Nephron progenitor cell (in vitro differentiated cells): ENCODE measurements around the gene PBX1.

ENCODE experiments used
- DNase-seq: peaks from one replicate; pipeline ENCODE4 v3.0.0; 2021
- H3K27ac Mint-ChIP-seq: 2 replicates; pipeline ENCODE4 v1.8.0; 2021; ENCODE audit warnings: mild to moderate bottlenecking, moderate library complexity, mixed read lengths
- H3K27me3 Mint-ChIP-seq: 2 replicates; pipeline ENCODE4 v1.8.0; 2021; ENCODE audit warnings: mild to moderate bottlenecking, low read depth, mixed read lengths; ENCODE audit not compliant: poor library complexity
- H3K36me3 Mint-ChIP-seq: 2 replicates; pipeline ENCODE4 v1.8.0; 2021; ENCODE audit warnings: low read depth, mixed read lengths
- H3K4me1 Mint-ChIP-seq: 2 replicates; pipeline ENCODE4 v1.8.0; 2021; ENCODE audit warnings: mixed read lengths
- H3K4me3 Mint-ChIP-seq: 2 replicates; pipeline ENCODE4 v1.8.0; 2021; ENCODE audit warnings: mild to moderate bottlenecking, moderate library complexity, mixed read lengths
- H3K9me3 Mint-ChIP-seq: 2 replicates; pipeline ENCODE4 v1.8.0; 2021; ENCODE audit warnings: mild to moderate bottlenecking, moderate library complexity, mixed read lengths
- TF ChIP-seq, protein P1 (sequence below): fragments of 200-600 bp; sonication (generic); IDR thresholded peaks from 2 replicates; pipeline ENCODE4 v1.5.0; 2021; ENCODE audit warnings: antibody characterized with exemption

PBX1 gene

GRCh38 chr1:164635059-164635802 is 76.2 kb downstream of the PBX1 start:
- H3K27ac Mint-ChIP-seq = peak overlapping the region; percentile 93
- no peaks in the 10 kb centered on the region for H3K27me3 Mint-ChIP-seq
- DNase-seq = no peak
- H3K9me3 Mint-ChIP-seq = no peaks in the 10 kb centered on the region
- peaks cover 47% of the 10 kb centered on the region for H3K36me3 Mint-ChIP-seq
- TF ChIP-seq, protein P1, sequence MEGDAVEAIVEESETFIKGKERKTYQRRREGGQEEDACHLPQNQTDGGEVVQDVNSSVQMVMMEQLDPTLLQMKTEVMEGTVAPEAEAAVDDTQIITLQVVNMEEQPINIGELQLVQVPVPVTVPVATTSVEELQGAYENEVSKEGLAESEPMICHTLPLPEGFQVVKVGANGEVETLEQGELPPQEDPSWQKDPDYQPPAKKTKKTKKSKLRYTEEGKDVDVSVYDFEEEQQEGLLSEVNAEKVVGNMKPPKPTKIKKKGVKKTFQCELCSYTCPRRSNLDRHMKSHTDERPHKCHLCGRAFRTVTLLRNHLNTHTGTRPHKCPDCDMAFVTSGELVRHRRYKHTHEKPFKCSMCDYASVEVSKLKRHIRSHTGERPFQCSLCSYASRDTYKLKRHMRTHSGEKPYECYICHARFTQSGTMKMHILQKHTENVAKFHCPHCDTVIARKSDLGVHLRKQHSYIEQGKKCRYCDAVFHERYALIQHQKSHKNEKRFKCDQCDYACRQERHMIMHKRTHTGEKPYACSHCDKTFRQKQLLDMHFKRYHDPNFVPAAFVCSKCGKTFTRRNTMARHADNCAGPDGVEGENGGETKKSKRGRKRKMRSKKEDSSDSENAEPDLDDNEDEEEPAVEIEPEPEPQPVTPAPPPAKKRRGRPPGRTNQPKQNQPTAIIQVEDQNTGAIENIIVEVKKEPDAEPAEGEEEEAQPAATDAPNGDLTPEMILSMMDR = no peak
- peaks cover 94% of the 10 kb centered on the region for H3K4me1 Mint-ChIP-seq
- peak overlapping the region; percentile 62 for H3K4me3 Mint-ChIP-seq

DNA sequence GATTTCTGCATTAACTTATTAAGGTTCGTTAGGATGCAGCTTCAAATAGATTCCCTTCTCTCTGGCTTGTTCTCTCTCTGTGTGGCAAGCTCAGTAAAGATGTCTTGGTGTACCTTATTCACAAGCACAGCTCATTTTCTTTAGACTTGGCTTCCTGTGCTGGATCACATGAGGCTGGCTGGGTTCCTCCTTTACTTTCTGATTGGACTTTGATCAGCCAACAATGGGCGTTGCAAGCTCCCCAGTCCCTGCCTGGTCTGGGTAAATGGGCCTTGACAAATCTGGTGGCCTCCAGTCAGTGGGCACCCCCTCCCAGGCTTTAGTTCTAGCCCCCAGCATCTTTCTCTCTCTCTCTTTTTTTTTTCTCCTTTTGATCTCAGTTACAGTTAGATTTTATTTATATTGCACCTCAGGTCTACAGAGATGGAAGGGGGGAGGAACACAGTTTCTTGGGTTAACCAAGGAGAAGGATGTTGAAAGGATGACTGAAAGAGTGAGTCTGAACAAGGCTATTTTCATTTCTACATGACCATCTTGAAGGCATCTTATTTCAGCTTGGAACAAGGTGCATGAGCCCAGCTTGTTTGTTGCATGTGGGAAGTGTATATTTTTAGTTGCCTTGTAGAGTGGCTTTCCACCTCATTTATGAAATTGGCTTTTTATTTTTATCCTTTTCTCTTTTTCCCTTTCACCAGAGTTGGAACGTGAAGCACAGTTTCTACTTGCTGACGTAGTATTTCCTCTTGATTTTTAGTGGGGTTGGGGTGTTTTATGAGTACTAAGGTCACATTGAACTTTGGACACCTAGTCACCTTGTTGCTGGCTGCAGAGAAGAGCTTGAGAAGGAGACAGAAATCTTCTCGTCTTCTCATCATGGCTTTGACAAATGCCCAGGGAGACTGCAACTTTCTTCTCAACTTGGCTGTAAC is 77.1 kb downstream of the PBX1 start:
- no peak for DNase-seq
- Mint-ChIP-seq H3K4me1 (peaks cover 94% of the 10 kb centered on the region), H3K27me3 (no peaks in the 10 kb centered on the region)

DNA sequence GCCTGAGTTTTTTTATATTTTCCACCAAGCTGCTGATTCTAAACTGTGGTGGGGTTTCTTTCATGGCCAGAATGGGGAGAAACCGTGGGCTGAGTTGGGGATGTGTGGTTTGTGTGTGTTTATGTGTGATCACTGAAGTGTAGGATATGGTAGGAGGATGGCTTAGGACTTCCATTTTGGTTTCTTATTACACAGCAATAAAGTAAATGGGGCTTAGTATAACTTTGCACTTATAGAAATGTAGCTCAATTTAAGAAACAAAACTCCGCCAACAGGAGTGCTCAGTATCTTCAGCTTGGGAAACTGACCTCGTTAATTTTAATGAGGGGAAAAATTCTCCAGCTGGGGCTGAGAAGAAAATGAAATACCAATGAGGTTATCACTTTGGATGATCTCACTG is 77.8 kb downstream of the PBX1 start:
- no peaks in the 10 kb centered on the region for H3K9me3 Mint-ChIP-seq
- no peaks in the 10 kb centered on the region for H3K27me3 Mint-ChIP-seq
- peak overlapping the region; percentile 93 for H3K27ac Mint-ChIP-seq
- peaks cover 56% of the 10 kb centered on the region for H3K36me3 Mint-ChIP-seq
- no peak for DNase-seq
- H3K4me1 Mint-ChIP-seq = peaks cover 90% of the 10 kb centered on the region
- TF ChIP-seq, protein P1 = no peak
- H3K4me3 Mint-ChIP-seq = peak overlapping the region; percentile 46

More for the DNA sequence above, 77.1 kb downstream of the PBX1 start:
- peak overlapping the region; percentile 62 for H3K4me3 Mint-ChIP-seq
- H3K9me3 Mint-ChIP-seq = no peaks in the 10 kb centered on the region
- H3K27ac Mint-ChIP-seq = peak overlapping the region; percentile 93
- TF ChIP-seq, protein P1 = no peak
- peaks cover 51% of the 10 kb centered on the region for H3K36me3 Mint-ChIP-seq

DNA sequence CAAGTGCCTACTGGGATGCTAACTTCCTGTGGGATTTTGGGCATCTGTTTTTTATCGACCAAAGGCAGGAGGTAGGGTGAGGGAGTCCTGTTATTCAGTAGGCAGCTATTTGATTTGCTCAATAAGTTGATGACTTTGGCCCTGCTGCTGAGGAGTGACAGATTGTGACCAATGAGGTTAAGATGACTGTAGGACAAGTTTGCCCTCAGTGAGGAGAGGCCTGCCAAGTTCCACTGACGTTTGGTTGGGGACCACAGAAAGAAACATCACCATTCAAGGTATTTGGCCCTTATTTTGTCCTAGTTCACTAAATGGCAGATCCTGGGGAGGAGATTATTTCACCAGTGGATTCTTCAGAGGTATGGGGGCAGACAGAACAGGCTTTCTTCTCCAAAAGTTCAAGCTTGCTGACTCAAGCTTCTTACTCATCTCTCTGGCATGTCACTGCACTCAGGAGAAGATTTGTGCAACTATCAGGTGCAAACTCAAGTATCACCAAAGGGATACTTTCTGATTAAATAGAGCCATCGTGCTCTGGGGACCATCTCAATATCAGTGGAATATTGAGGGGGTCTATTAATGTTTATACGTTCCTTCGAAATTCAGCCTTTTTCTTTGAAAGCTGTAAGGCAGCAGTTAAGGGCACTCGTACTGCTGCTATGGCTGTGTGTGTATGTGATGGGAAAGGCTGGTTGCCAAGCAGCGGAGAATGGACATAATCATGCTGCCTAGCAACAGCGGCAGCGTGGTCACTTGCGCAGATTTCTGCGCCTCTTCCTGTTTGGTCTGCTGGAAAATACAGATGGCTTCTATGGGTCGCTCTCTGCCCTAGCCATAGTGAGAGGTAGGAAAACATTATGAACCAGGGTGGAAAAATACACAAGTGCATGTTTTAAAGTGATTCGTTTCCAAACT is 78.7 kb downstream of the PBX1 start:
- Mint-ChIP-seq H3K27ac (peak overlapping the region; percentile 93), H3K36me3 (peaks cover 65% of the 10 kb centered on the region), H3K4me1 (peaks cover 90% of the 10 kb centered on the region)

More for the DNA sequence above, 78.7 kb downstream of the PBX1 start:
- TF ChIP-seq, protein P1 = no peak
- H3K27me3 Mint-ChIP-seq = no peaks in the 10 kb centered on the region
- H3K9me3 Mint-ChIP-seq = no peaks in the 10 kb centered on the region
- peak overlapping the region; percentile 42 for H3K4me3 Mint-ChIP-seq
- no peak for DNase-seq
